NCI-H1048 (cell line): ENCODE data around the gene VAV3.

ENCODE experiments used
- DNase-seq: peaks from one replicate; lab custom pipeline; 2025; lab: John Stamatoyannopoulos, UW

The VAV3 gene

DNA sequence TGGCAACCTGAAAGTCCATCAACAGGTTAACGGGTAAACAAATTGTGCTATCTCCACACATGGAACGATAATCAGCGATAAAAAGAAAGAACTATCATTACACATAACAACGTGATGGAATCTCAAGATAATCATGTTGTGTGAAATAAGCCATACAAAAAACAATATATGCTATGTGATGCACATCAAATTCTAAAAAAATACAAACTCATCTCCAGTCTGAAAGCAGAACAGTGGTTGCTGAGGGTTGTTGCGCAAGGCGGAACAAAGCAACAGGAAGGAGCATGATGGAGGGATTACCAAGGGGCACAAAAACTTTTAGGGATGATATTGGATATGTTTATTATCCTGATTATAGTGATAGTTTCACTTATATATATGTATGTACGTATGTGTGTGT lies 324.8 kb downstream of the VAV3 start:
- DNase-seq, result no peak

DNA sequence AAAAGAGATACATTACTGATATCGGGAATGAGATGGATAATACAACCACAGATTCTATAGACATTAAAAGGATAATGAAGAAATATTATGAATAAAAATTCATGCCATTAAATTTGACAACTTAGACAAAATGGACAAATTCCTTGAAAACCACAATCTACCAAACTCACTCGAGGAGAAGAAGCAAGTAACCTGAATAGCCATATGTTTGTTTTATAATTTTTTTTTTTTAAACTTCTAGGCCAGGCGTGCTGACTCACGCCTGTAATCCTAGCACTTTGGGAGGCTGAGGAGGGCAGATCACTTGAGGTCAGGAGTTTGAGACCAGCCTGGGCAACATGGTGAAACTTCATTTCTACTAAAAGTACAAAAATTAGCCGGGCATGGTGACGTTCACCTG lies 327.9 kb downstream of the VAV3 start:
- no peak for DNase-seq

DNA sequence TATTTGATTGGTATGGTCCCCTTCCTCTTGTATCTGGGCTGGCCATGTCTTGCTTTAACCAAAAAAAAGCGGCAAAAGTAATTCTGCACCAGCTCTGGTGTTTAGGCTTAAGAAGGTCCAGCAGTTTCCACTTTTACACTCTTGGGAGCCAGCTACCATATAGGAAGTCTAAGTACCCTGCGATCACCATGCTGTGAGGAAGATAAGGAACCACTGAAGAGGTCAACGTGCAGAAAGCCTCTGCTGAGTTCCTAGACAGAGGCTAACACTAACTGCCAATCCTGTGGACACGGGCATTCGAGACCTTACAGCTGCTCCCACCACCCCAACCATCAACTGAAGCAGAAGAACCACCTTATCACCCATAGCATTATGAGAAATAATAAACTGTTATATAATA lies 331.4 kb downstream of the VAV3 start:
- no peak for DNase-seq

DNA sequence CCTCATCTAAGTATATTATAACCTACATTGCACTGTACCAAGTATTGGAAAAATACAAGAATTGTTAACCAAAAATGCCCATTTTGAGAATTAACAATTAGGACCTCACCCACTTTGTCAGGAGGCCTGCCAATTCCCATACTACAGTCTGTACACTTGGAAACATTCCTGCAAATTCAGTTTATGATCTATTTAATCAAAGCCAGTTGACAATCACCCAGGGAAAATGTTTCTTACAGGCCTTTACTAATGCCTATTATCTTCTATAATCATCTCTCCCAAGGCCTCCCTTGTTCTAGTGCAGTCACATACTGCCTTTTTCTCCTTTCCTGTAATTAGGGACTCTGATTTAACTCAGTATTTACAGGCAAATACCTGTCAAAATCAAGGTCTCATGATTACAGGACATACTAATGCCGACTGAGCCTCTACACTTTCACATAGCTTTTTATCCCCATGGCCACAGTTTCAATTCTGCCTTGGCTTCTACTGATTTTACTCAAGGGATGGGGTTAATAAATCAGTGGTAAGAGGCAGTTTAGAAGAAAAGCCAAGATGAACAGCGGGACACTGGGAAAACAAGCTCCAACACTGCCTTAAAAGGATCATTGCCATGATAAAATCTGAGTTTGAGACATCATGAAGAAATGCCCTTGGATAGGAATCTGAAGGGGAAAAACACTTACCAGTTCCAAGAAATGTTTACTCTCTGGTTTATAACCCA lies 338.7 kb downstream of the VAV3 start:
- no peak for DNase-seq

DNA sequence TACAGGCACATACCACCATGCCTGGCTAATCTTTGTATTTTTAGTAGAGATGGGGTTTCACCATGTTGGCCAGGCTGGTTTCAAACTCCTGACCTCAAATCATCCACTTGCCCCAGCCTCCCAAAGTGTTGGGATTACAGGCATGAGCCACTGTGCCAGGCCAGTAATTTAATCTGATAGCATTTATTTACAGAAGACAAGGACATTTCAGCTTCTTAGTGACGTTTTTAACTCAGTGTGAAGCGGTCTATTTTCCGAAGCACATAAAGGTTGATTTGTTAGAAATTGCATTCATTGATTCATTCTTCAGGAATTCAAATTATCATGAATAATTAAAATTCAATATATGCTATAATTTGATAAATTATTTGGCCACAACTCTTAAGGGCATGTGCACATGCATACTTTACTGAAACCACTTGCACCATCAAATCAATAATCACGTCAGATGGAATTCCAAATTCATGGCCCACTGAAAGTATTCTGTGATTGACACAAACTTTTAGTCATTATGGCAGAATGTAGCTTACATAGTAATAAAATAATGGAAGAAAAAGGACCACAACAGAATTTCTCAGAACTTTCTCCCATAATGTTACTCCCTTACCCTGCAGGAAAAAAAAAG lies 339.5 kb downstream of the VAV3 start:
- DNase-seq, result no peak

DNA sequence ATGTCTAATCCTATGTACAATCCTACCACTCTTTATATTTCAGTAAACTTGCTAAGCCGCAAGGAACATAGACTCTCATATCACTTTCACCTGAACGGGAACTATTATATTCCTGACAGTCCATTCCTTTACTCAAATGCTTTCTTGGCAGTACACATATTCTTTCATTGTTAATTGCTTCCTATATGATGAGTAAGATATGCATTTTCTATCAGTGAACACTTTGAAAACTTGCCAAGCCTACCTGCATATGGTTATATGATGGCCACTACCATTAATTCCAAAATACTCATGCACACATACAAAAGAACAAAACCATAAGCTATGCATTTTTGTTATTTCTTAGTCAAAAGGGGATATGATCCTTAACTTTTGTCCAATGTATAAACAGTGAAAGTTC lies 341.5 kb downstream of the VAV3 start:
- no peak for DNase-seq

DNA sequence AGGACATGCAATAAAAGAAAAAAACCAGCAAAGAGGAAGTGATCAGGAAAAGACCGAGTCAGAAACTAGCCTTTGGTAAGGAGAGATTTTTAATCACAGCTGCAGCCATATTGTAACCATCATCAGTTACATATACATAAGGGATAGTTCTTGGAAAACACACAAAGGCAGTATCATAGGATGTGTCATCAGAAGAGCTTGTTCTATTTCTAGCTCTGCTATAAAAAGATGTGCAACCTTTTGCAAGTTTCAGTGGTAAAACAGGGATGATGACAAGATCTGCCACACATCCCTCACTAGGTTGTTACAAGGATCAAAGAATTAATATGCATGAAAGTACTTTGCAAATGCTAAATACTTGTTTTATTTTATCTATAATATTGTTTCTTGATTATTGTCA lies 342.0 kb downstream of the VAV3 start:
- DNase-seq, result no peak

DNA sequence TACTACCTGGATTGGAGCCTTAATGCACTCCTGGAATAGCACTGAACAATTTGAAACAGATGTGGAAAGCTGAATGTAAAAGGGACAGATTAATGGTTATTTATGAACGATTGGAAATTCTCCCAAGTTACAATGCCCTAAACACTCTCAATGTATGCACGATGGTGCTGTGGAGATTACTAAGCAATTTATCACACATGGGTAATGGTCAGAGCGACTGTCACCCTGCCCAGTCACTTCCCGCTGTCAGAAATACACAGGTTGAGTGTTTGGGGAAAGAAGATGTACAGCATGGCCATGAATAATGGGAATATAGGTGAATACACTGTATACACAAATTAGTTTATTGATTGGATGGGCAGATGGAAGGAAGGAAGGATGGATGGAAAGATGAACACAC lies 342.4 kb downstream of the VAV3 start:
- no peak for DNase-seq

DNA sequence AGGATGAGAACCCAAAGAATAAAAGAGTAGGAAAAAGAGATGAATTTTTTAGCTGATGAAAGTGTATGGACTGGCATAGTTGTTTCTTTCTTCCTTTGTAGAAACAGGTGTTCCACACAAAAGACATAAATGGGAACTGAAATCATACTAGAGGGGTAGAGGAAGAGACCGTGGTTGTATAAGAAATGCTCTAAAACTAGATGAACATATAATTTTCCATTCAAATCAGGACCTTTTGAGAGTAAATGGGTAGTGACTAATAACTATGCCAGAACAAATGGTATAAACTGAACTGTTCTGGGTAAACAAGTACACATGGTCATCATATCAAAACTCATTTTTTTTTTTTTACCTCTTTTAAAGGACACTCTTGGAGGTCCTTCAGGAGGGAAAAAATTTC lies 344.2 kb downstream of the VAV3 start:
- no peak for DNase-seq

DNA sequence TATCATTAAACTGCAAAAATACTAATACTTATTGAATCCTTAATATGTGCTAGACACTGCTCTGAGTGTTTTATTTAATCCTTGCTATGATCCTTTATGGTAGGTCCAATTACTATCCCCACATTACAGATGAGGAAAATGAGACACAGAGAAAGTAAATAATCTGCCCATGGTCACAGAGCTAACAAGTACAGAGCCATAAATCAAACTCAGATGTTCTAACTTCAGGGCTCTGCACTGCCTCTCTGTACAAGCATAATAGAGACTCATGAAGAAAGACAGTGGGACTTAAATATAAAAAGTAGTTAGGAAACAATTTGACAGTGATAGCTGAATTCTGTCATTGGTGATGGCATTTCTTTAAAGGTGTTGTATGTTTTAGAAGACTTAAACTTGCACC lies 346.4 kb downstream of the VAV3 start:
- no peak for DNase-seq

DNA sequence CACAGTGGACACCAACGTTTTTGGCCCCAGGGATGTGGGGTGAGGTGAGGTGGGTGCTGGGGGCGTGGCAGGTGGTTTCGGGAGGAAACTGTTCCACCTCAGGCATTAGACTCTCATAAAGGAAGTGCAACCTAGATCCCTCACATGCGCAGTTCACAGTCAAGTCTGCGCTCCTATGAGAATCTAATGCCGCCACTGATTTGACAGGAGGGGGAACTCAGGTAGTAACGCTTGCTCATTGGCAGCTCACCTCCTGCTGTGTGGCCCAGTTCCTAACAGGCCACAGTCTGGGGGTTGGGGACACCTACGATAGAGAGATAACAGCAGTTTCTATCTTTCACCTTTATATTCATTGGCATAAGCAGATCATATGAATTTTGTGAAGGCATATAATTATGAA lies 347.1 kb downstream of the VAV3 start:
- DNase-seq, result no peak

DNA sequence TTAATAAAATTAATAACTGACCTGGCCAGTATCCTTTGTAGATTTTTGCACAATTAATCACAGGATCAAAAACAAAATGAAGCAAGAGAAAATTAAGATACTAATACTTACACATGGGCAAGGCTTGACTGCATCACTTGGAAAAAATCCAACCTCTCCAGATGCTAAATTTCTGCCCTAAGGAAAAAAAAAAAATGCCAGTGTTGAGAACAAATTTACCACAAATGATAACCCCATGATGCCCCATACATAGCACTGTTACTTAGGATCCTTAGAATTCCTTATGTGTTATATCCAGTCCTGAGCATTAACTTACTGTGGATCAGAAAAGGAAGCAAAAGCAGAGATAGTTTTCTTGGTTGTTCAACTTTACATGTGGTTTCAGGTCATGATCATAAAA lies 347.5 kb downstream of the VAV3 start:
- no peak for DNase-seq

DNA sequence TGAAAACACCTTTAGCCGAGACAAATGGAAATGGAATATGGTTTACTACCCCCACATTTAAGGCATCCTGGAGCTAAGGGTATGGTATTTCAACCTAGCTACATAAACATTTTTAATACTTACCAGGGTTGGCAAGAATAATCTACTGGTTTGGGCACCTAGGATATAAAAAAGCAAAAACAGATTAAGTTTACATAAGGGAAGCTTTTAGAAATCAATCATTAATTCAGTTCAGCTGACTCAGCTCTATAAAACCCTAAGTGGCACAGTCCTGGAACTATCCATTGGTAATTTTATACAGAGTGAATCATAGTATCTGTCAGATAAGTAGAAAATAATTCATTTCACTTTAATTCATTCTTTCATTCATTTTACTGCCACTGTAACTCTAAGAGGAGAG lies 355.2 kb downstream of the VAV3 start:
- no peak for DNase-seq

DNA sequence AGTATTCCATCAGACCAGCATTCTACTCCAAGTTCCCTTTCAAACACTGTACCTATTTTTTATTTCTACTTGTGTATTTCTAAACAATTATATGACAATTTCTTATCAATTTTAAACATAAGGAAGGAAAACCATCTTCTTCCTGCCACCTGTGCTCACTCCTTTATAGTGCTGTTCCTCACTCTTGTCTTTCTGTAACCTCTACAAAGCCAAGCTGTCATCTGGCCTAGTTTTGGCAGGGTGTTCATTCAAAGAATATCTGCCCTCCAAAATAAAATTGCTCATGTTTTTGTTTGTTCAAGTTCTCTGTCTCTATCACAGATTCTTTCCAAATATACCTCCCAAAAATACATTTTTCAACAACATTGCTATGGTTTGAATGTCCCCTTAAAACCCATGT lies 360.2 kb downstream of the VAV3 start:
- no peak for DNase-seq

DNA sequence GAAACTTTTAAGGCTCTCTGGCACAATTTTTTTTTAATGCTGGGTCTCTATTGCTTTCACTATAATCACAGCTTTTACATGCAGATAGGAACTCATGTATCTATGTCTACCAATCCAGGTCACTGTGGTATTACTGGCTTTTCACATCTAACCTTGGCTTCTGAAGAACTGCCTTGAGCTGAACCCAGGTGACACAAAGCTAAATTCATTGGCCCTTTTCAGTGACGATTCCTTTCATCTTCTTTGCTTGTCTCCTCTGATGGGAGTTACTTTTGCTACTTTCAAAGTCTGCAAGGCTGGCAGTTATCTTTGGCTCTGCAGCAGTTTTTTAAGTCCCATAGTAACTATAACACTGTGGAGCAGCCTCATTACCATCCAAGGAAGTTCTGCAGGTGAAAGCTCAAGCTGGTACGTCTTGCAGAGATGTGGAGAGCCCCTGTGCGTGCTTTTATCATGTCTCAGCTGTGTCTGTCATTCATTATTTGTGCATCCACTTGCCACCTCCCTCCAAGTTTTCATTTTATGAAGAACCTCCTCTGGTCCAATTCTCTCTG lies 364.3 kb downstream of the VAV3 start:
- no peak for DNase-seq

DNA sequence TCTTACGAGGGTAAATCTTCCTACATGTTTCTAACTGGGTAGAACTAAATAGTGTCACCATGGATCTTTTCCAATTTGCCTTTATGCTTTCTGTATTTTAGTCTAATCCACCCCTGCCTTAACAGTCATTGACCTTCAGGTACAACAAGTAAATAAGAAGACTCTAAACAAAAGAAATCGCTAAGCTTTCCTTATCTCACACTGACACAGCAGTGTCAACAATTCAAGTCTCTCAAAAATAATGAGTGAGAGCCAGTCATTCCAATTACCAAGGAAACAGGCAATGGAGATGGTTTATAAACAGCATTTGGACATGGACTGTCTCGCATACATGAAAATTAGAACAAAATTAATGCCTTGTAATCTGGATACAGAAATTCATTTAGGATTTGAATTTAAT lies 365.8 kb downstream of the VAV3 start:
- DNase-seq, result no peak

DNA sequence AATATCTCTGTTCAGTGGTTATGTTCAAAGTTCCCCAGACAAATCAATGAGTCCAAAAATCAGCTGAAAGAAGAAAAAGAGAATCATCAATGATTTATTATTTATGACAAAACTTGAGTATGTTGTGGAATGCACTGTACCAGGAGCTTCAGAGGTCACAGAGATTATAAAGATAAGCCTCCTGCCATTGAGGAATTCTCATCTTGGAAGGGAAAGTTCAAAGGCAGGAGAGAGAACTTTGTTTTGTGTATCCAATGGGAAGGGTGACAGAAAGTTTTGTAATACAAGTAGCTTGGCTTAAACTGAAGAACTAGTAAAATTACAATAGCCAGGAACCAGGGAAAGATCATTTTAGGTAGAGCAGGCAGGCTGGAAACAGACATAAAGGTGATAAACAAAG lies 367.7 kb downstream of the VAV3 start:
- no peak for DNase-seq

DNA sequence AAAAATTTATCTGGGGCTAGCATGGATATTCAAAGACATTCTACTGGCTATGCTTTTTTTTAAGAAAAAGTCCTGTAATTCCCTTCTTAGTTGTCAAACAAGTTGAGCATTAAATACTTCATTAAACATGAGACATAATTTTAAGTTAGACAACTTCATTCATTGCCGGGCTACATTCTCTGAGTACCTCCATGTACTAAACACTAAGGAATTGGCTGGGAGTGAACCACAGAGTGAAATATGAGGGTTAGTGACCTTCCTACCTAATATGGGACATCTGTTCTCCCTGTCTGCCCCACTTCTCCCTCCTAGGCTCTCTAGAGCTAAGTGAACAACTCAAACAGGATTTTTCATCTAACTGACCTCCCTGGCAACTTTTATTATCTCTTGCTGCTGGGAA lies 370.4 kb downstream of the VAV3 start:
- DNase-seq, result no peak

DNA sequence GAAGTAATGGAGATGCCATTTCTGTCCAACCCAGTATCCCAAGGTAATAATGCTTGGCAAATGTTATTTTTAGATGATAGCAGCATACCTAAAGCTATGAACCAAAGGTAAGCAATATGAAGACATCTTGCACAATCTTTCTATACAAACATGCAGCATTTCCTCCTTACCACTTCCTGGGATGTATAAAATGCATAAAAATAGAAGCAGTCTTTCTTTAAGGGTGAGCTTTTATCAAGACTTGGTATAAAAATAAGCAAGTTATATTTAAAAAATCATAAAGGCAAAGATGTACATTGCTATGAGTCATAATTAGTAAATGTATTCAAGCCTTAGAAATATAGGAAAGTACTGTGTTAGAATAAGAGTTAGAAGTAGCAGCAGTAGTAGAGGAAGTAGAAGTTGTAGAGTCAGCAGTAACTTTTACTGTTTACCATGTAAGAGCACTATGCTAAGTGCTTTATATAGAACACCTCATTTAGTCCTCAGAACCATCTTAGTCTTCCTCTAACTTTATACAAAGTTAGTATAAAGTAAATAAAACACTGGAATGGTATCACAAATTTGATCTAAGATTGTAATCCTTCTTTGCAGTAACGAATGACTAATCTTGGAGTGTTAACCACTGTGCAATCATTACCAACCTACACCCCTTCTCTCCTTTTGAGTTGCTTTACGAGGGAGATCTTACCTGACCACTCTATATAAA lies 371.3 kb downstream of the VAV3 start:
- no peak for DNase-seq

DNA sequence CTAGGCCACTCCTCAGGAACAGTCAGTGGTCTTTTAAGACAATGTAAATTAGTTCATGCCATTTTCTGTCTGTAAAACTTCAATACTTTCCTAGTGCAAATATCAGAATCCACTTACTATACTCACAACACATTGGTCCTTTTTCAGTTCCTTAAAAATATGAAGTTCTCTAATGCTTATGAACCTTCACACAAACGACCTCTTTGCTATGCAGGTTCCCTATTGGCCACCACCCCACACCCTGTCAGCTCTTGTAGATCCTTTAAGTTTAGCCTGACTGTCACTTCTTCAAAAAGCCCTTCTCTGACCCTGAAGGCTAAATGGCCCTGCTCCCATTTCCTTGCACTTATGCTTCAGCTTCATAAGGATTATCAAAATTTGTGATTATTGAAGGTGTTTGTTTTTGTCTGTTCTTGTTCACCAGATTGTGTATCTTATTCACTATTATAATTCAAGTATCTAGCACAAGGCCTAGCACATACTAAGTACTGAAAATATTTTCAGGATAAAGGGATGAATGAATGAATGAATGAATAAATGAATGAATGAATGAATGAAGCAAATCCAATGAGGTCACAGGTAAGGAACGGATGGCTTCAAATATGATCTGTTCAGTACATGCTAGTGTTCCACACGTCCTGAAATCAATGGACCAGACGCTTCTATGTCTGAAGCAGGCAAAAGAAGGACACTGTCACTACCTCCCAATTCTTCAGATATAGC lies 373.9 kb downstream of the VAV3 start:
- DNase-seq, result no peak

DNA sequence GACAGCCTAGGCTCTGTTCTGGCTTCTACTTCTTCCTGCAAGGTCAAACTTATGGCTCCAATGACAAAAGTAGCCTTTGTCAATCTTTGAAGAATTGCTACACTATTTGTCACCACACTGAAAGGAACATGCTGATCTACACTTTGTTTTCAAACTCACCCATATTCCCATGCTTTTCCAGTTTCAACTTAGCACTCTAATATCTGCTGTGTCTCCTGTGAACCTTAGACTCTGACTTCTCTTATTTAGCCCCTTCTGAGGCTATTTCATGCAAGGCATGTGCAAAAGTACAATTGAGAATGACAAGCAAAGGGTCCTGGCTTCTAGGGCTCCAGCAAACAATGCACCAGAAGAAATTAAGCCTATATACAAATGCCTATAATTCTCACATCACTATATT lies 374.9 kb downstream of the VAV3 start:
- no peak for DNase-seq

DNA sequence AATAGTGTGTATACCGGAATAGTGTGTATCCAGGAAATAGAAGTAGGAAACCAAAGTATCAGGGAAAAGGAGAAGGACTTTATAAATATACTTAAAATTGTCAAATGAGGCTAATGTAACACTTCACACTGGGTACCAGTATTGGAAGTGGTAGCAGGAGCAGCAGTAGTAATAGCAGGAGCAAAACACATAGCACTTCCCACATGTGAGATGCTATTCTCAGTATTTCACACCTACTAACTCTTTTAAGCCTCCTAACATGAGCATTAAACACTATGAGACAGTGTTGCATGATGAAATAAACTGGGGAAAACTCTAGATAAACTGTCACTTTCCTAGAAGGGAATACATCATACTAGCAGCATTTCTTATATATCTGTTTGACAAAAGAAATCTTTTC lies 376.7 kb downstream of the VAV3 start:
- no peak for DNase-seq

DNA sequence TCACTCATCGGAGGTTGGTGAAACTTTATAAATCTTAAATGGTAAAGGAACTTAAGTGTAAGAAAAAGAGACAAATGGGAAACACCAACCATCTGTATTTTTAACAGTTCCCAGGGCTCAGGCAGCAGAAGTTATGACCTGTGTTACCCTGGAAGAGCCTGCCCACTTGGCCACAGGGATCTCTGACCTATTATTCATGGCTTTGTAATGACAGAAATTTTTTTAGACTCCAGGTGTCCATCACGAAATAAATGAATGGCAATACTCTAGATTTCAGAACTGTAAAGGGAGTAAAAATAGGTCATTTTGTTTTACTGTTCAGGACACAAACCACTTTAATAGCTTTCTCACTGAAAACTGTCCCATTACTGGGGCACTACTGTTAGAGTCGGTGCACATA lies 389.8 kb downstream of the VAV3 start:
- no peak for DNase-seq
